ENCODE measurements around the gene RPS27A. TPM values are rescaled to one million over a fixed set of nuclear protein-coding genes. Genes with fewer than 3 reads are reported as not detected.

Gene RPS27A
- total RNA-seq, 1 donor from 2014 or later = 944 TPM

Other genes with a start within 250 kb of the RPS27A start
- gene RTN4, start 182.2 kb upstream of the RPS27A start, total RNA-seq = 337 TPM
- 26.3 TPM for gene CLHC1, start 395 bp upstream of the RPS27A start, total RNA-seq
- 29.9 TPM for gene MTIF2, start 36.5 kb downstream of the RPS27A start, total RNA-seq
- gene CCDC88A, start 187.2 kb downstream of the RPS27A start, total RNA-seq = 51.0 TPM